C4-2B (cell line): Measurements from ENCODE around the gene FRMD5.
"Not testable (repeated sequence)": the region's sequence is repeated elsewhere in the genome, so short reads cannot be mapped to it uniquely, and the experiment has no call there.

ENCODE experiments used
- H3K27ac ChIP-seq: fragments of 450-650 bp; 2 replicates; pipeline ENCODE4 v1.5.1; 2017
- CTCF ChIP-seq: fragments of 450-650 bp; conservative IDR thresholded peaks from 2 replicates; pipeline ENCODE4 v1.5.1; 2017; ENCODE audit warnings: mild to moderate bottlenecking
- ZFX ChIP-seq: fragments of 450-650 bp; IDR thresholded peaks from 2 replicates; pipeline ENCODE4 v1.6.1; 2017

Gene FRMD5

DNA sequence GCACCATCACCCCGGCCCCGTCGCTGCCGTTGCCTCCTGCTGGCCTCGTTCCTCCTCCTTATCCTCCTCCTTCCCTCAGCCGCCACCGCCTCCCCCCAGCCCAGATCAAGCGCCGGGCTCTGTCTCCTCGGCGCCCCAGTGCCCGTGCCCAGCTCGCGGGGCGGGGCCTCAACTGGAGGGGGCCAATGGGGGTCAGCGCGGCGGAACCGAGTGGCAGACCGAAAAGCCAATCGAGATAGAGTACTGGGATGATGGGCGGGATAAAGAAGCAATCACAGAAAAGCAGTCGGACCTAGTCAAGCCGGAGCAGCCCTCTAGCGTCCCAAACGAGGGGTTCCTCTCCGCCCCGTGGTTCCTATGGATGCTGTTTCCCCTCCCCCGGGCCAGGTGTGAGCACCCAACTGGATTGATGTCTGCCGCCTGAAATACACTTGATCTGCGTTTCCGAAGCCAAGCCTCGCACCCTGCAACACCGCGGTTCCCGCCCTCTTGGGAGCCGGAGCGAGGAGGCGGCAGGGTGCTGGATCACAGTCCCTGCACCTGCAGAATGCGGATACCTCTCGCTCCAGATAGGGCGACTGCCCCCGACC, at the start of gene FRMD5:
FRMD5 (minus strand) TSS at position 121 of the 590 bp plus-strand sequence.
- TF ChIP-seq ZFX (no peak), CTCF (peak; percentile 35)

GRCh38 chr15:44243829-44244228, 48.8 kb upstream of the FRMD5 start:
- H3K27ac ChIP-seq, result no peak overlapping the region
- TF ChIP-seq ZFX (no peak), CTCF (peak; percentile 50)

More for the DNA sequence above, at the start of gene FRMD5:
- peak within 1 kb of the TSS; percentile 30; the same call in 1 of the 2 replicates for H3K27ac ChIP-seq

GRCh38 chr15:44243141-44243540, 48.1 kb upstream of the FRMD5 start:
- TF ChIP-seq CTCF (no peak), ZFX (no peak)
- no peak overlapping the region for H3K27ac ChIP-seq

GRCh38 chr15:44231842-44232241, 36.8 kb upstream of the FRMD5 start:
- TF ChIP-seq CTCF, result no peak
- no peak for TF ChIP-seq ZFX
- H3K27ac ChIP-seq, result no peak overlapping the region

DNA sequence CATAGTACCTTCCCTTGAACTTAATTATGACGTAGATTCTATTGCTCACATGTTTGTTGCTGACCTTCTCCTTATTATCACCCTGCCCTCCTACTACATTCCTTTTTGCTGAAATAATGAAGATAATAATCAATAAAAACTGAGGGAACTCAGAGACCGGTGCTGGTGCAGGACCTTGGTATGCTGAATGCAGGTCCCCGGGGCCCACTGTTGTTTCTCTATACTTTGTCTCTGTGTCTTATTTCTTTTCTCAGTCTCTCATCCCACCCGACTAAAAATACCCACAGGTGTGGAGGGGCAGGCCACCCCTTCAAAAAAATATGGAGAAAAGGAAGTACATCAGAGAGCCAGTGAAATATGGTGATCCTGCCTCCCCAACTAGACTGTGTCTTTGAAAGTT, 34.2 kb upstream of the FRMD5 start:
- H3K27ac ChIP-seq, result not testable (repeated sequence)

- no peak overlapping the region for H3K27ac ChIP-seq
- TF ChIP-seq ZFX (no peak), CTCF (no peak)
Measured at GRCh38 chr15:44227584-44227983, 32.5 kb upstream of the FRMD5 start.

DNA sequence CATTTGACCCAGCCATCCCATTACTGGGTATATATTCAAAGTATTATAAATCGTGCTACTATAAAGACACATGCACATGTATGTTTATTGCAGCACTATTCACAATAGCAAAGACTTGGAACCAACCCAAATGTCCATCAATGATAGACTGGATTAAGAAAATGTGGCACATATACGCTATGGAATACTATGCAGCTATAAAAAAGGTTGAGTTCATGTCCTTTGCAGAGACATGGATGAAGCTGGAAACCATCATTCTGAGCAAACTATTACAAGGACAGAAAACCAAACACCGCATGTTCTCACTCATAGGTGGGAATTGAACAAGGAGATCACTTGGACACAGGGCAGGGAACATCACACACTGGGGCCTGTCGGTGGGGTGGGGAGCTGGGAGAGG, 31.9 kb upstream of the FRMD5 start:
- not testable (repeated sequence) for H3K27ac ChIP-seq

DNA sequence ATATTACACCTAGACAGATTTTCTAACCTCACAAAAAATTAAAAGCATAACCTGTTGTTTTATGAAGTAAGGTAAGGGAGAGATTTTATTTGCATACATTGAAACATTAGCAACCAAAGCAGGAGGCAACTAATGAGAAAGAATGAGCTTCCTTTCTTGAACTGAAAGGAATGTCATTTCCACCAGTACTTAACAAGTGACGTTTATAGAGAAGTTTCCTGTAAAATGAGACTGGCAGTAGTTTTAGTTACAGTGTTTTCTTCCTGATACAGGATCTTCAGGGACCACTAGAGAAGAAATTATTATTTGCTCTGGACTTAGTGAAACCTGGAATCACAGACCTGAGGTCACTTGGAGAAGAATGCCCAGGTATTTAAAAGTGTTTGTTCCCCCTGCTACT, 27.4 kb upstream of the FRMD5 start:
- TF ChIP-seq CTCF, result no peak
- TF ChIP-seq ZFX, result no peak
- no peak overlapping the region for H3K27ac ChIP-seq
